Lower lobe of right lung (tissue), 2 donors: ENCODE results near the gene MMP24. TPM values are rescaled to one million over a fixed set of nuclear protein-coding genes. Genes with fewer than 3 reads are reported as not detected.
"Not testable (repeated sequence)": the region's sequence is repeated elsewhere in the genome, so short reads cannot be mapped to it uniquely, and the experiment has no call there.

ENCODE experiments used
- ATAC-seq, 2 donors: fragments of 200-7000 bp; cut with Tn5 transposase; one replicate each; pipeline ENCODE4 v1.9.1; 2020 to 2022; ENCODE audit warnings: mild to moderate bottlenecking in 2 of 2, moderate library complexity in 2 of 2
- DNase-seq: peaks from one replicate; pipeline ENCODE4 v3.0.0-alpha.2; 2020
- H3K27ac ChIP-seq: fragments of 200-600 bp; one replicate; pipeline ENCODE4 v1.8.0; 2022
- H3K27me3 ChIP-seq: fragments of 200-600 bp; one replicate; pipeline ENCODE4 v1.8.0; 2022; ENCODE audit warnings: low read depth
- H3K36me3 ChIP-seq: fragments of 200-600 bp; one replicate; pipeline ENCODE4 v1.8.0; 2022; ENCODE audit warnings: mild to moderate bottlenecking
- H3K4me1 ChIP-seq: fragments of 200-600 bp; one replicate; pipeline ENCODE4 v1.8.0; 2022
- H3K4me3 ChIP-seq: fragments of 200-600 bp; one replicate; pipeline ENCODE4 v1.8.0; 2022; ENCODE audit warnings: mild to moderate bottlenecking
- H3K9me3 ChIP-seq: fragments of 200-600 bp; one replicate; pipeline ENCODE4 v1.8.0; 2022
- CTCF ChIP-seq: fragments of 200-600 bp; IDR thresholded peaks from one replicate; pipeline ENCODE4 v1.8.0; 2022; ENCODE audit warnings: antibody characterized with exemption, mild to moderate bottlenecking
- intact Hi-C: fragments of 100-400 bp; cut with DNase I; formaldehyde crosslinking; loops from one replicate; pipeline ENCODE4 v1.11.0; 2022
- long read RNA-seq: library from polyadenylated mRNA; unstranded; transcript quantifications from one replicate; pipeline ENCODE4 v2.0.0, GENCODE V29; 2021
- total RNA-seq: library from RNA; stranded (reverse); fragmentation: NEBNext Ultra II Directional; extraction: Animal tissue kit (Norgen Biotek cat#: 25700); gene quantifications from one replicate; pipeline ENCODE4 v1.2.1, GENCODE V29; 2021
- donor health status: DM: no; HTN: yes; CAD: no; lungs with severe emphysema.

The MMP24 gene
- 5.3 TPM for total RNA-seq
- long read RNA-seq, full-length matches to known transcripts: 1 of 71 reads
- long read RNA-seq, partial matches to known transcripts: 6 of 71 reads
- long read RNA-seq, other reads (novel, unspliced or antisense): 64 of 71 reads

GRCh38 chr20:35226126-35226883, at the start of gene MMP24:
Gene MMP24 (plus strand): TSS chr20:35226690. CDS start chr20:35226739, 49 bp downstream.
- TF ChIP-seq CTCF: no peak
- Histone ChIP-seq H3K4me1 (peaks cover 8% of the 10 kb centered on the region), H3K27me3 (no peaks in the 10 kb centered on the region), H3K9me3 (no peaks in the 10 kb centered on the region), H3K36me3 (no peaks in the 10 kb centered on the region), H3K4me3 (peak within 1 kb of the TSS; percentile 27), H3K27ac (no peak within 1 kb of the TSS)
- intact Hi-C loops: no loop called here
- ATAC-seq (peak; percentile 14 to 35), DNase-seq (no peak)

GRCh38 chr20:35179292-35180212, 46.9 kb upstream of the MMP24 start:
- ATAC-seq (no peak), DNase-seq (no peak)
- Histone ChIP-seq H3K27me3 (no peaks in the 10 kb centered on the region), H3K4me1 (no peaks in the 10 kb centered on the region), H3K9me3 (no peaks in the 10 kb centered on the region), H3K4me3 (no peak overlapping the region), H3K36me3 (peaks cover 11% of the 10 kb centered on the region), H3K27ac (no peak overlapping the region)
- intact Hi-C loops: no loop called here
- no peak for TF ChIP-seq CTCF

- no peak for ATAC-seq
- no peak for DNase-seq
These were observed 46.2 kb upstream of the MMP24 start for GRCh38 chr20:35180266-35180665.

GRCh38 chr20:35181731-35182130, 44.8 kb upstream of the MMP24 start:
- ATAC-seq (no peak), DNase-seq (no peak)
- Histone ChIP-seq H3K27me3 (no peaks in the 10 kb centered on the region), H3K4me3 (no peak overlapping the region), H3K36me3 (peaks cover 4% of the 10 kb centered on the region), H3K4me1 (no peaks in the 10 kb centered on the region), H3K9me3 (no peaks in the 10 kb centered on the region), H3K27ac (no peak overlapping the region)
- intact Hi-C loops: no loop called here
- TF ChIP-seq CTCF: no peak

More at GRCh38 chr20:35180266-35180665, 46.2 kb upstream of the MMP24 start:
- Histone ChIP-seq H3K4me3 (no peak overlapping the region), H3K27me3 (no peaks in the 10 kb centered on the region), H3K9me3 (no peaks in the 10 kb centered on the region), H3K36me3 (peaks cover 11% of the 10 kb centered on the region), H3K4me1 (no peaks in the 10 kb centered on the region), H3K27ac (no peak overlapping the region)
- intact Hi-C loops: no loop called here
- TF ChIP-seq CTCF: no peak

- H3K4me3 ChIP-seq, DNase-seq, H3K36me3 ChIP-seq, ATAC-seq, H3K9me3 ChIP-seq, H3K27ac ChIP-seq, H3K27me3 ChIP-seq, intact Hi-C loops: not testable (repeated sequence)
- peaks cover 14% of the 10 kb centered on the region for H3K4me1 ChIP-seq
These were observed 39.7 kb upstream of the MMP24 start for GRCh38 chr20:35186691-35187289.
